GM21619 (cell line): ENCODE results near the gene GUCY1A2.

Experiments
- ATAC-seq: cut with Tn5 transposase; IDR thresholded peaks from one replicate; pipeline ENCODE4 v1.9.1; 2021; ENCODE audit not compliant: unreplicated experiment

The GUCY1A2 gene

GRCh38 chr11:106999196-106999595, 19.1 kb downstream of the GUCY1A2 start:
- ATAC-seq = no peak

GRCh38 chr11:106998916-106999188, 19.4 kb downstream of the GUCY1A2 start:
- ATAC-seq = no peak

DNA sequence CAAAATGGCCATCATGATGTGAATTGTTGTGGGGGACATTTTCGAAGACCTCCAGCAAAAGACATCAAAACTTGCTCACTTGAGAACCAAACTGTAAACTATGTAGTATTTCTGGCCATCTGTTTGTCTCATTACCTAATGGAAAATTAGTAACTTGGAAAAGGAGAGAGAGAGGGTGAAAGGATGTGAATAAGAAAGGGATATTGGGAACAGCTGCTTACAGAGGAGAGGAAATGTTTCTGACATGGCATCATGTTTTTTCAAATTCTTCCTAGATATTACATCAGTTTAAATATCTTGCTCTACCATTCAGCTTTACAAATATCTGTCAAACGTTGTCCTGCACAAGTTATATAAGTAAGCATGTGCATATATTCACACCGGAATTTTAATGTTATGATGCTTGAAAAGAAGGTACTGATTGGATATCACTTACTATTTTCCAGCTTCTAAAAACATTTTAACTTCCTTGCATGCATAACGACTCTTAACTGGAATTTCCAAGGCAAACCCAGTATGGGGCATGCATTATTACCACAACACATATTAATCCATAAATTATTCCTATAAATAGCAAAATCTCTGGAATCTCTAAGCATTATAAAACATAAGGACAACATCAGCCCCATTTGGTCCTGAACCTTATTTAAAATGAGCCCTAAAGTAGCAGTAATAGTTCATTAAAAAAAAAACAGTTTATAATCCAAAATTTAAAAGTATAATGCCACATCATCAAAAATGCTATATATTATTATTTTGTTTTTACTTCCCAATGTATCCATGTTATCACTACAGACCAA, 20.0 kb downstream of the GUCY1A2 start:
- ATAC-seq = no peak

DNA sequence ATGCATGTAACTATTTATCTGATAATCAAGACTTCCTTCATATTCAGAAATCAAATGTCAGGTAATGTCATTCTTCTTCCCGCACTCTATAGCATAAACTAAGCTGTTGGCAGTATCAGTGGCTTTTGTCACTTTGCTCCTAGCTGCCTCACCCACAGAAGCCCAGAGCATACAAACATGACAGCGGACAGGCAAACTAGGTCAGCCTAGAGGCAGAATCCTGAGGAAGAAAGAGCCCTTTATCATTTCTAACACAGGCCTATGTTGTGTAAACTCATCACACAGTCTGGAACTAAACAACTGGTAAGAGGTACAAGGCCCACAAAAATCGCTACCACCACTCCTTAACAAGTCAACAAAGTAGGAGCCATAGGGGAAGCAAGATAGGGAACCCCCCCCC, 21.0 kb downstream of the GUCY1A2 start:
- no peak for ATAC-seq

- ATAC-seq = no peak
Measured at GRCh38 chr11:106996691-106997090, 21.6 kb downstream of the GUCY1A2 start.

DNA sequence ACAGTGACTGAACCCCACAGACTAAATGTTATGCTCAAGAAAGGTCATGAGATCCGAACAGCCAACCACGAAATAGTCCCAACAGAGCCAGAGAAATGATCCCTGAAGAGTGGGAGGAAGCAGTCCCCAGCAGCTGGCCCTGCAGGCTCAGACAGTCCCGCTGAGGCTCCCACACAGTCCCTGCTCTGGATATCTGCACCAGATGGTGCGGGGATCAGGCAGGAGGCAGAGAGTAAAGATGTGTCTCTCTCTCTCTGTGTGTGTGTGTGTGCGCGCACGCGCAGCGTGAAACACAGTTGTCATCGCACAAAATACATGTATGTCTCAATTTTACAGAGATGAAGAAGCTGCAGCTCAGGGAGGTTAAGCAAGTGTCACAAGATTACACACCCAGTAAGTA, 27.9 kb downstream of the GUCY1A2 start:
- no peak for ATAC-seq

DNA sequence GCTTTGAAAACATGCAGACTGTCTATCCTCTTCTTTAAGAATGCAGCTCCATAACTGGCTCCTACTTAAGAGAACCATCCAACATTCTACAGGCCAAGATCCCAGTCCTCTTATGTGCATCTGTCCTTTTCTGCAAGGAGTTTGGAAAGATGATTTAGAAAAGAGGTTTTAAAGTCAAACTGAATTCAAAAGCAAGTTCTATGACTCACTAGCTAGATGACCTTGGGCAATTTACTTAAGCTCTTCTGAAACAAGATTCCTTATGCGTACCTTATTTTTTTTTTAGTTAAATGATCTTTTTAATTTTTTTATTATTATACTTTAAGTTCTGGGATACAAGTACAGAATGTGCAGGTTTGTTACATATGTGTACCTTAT, 29.2 kb downstream of the GUCY1A2 start:
- ATAC-seq = no peak

- ATAC-seq = no peak
Measured at GRCh38 chr11:106988151-106989077, 29.9 kb downstream of the GUCY1A2 start.

DNA sequence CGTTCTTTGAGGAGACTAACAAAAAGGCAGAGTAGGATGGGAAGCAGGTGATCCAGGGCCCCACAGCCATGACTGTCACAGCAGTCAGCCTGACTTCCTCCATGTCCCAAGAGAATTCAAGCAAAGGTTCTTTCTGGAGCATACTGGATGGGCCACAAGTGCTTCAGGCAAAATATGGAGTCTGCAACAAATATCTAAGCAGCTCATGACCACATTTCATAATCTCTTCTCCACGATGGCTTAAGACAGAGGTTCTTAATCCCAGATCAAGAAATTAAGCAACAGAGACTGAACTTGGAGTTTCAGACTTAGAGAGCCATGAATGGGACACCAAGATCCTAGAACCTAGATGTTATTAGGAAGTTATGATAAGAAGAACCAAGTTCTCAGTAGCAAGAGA, 31.6 kb downstream of the GUCY1A2 start:
- ATAC-seq = no peak

DNA sequence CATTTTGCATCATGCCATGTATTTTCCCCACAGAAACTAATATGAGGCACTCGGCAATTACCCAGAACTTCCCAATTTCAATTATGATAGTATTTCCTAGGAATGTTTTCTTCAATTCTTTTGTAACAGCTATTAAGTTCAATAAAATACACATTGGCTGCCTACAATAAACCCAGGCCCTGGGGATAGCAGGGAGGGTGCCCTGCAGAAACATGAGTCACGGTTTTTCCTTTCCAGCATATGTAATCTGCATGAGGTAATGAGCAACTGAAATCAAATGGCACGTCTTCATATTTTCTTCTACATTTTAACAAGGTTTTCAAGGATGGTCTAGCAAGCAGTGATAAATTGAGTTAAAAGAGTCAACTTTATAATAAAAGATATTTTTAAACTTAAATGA, 32.0 kb downstream of the GUCY1A2 start:
- ATAC-seq = no peak

DNA sequence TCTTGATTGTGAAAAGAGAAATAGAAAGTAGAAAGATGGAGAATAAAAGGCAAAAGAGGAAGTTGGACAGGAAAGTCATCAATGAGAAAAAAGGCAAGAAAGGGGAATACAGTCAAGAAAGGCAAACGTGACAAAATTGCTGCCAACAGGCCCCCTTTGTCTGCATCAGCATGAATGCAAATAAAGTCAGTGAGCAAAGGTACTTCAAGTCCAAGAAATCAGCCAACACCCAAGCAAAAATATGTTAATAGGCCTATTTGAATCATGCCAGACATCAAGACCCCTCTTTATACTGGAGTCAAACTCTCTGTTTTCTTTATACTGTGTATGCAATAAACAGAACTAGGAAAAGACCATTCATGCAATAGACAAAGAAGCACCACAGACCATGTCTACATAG, 34.3 kb downstream of the GUCY1A2 start:
- ATAC-seq = no peak

DNA sequence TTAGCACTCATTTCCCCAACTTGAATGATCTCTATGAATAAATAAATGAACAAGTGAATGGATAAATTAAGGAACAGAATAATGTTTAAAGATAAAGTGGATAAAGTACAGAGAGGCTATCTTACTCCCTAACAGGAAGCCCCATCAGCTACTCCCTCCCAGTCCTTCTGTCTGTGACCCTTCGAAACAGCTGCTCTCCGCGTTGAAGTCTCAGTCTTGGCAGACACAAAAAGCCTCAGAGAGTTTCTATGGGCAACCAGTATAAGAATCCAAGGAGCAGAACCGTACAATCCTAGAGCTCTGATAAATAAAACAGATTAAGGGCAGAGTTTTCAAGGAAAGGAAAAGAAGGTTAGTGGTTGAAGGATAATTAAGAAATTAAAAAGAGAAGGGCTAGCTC, 35.0 kb downstream of the GUCY1A2 start:
- ATAC-seq = no peak

GRCh38 chr11:106974831-106975230, 43.4 kb downstream of the GUCY1A2 start:
- ATAC-seq = no peak

DNA sequence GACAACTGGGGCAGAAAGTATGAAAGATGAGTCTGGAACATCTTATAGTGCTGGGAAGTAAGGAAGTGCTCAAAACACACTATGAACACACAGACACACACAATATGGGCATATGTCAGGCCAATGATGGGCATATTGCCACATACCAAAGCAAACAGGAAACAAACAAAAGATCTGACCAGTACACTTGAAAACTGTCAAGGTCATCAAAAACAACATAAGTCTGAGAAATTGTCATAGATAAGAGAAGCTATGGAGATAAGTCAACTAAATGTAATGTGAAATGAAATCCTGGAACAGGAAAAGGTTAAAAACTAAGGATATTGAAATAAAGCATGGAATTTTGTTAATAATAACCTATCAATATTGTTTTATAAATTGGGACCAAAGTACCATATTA, 46.4 kb downstream of the GUCY1A2 start:
- ATAC-seq = no peak

DNA sequence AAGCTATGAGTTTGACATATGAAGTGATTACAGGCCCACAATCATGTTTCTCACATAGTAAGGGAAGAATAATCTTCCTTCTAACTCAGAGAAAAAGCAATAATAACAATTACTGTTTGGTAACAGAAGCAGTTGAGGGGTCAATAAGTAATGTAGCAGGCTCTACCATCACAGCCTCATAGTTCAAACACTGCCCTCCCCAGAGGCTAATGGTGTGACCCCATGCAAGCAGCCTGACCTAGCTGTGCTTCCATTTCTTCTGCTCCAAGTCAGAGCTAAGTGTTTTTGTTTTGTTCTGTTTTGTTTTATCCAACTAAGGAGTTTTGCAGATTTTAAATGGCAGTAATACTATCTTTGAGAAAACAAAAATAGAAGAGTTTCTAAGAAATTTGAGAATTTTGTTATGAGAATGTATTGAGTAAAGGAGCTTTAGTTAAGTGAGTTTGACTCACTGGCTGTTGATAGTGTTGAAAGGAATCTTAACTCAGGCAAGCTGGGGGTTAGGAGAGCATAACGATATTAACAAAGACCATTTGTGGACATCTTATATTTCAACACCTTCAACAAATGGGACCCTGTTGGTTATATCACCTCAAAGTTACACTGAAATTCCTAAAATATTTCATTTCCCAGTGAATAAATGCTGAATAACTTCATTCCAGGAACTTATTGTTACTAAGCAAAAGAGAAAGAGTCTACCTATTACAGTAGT, 48.5 kb downstream of the GUCY1A2 start:
- no peak for ATAC-seq

DNA sequence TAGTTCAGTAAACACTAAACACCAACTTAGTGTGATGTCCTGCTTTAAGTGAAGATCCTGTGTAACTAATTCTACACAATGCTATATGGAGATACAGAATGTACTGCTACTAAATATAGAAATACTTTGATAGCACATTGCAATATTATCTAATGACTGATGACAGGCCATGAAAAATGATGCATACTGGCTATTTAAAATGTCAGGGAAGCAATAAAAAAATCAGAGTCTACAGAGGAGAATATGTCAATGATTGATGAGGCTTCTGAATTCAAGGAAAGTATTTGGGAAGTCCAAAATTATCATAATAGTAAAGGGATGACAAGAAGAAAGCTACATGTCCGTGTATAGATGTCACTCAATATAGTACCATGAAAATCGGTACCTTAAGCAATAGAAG, 55.3 kb downstream of the GUCY1A2 start:
- ATAC-seq = no peak

DNA sequence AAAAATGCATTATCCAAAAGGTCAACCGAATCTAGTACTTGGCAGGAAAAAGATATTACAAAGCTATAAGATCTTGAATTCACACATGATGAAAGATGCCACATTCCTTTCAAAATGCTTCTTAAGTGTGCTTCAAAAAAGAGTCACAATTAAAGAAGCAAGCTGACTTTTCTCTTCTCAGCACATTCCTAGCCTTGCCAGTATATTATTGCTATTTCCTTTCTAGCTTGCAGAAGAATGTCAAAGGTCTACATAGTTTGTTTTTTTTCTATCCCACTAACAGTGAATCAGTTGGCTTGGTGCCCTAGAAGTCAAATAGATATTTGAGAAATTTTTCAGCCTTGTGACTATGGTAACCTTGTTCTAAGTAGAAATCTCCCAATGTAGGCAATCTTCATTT, 56.8 kb downstream of the GUCY1A2 start:
- ATAC-seq = no peak

DNA sequence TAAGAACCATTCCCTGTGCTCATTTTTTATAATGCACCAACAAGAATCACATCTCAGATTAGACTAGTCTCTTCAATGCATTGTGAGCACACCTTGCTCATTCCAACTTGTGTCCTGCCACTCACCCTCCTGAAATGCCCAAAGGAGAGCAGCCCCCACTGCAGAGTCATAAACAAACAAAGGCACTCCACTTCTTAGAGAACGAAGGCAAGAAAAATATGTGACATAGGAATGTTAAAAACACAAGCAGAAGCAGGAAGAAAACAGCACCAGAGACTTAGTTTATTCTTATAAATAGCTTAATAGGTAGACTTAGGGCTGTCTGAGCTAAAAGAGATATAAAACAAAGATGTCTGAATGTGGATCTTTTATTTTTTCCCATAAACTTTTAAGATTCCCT, 57.2 kb downstream of the GUCY1A2 start:
- no peak for ATAC-seq

- ATAC-seq = no peak
Measured at GRCh38 chr11:106959800-106960199, 58.5 kb downstream of the GUCY1A2 start.

- no peak for ATAC-seq
Measured at GRCh38 chr11:106959386-106959785, 58.9 kb downstream of the GUCY1A2 start.

DNA sequence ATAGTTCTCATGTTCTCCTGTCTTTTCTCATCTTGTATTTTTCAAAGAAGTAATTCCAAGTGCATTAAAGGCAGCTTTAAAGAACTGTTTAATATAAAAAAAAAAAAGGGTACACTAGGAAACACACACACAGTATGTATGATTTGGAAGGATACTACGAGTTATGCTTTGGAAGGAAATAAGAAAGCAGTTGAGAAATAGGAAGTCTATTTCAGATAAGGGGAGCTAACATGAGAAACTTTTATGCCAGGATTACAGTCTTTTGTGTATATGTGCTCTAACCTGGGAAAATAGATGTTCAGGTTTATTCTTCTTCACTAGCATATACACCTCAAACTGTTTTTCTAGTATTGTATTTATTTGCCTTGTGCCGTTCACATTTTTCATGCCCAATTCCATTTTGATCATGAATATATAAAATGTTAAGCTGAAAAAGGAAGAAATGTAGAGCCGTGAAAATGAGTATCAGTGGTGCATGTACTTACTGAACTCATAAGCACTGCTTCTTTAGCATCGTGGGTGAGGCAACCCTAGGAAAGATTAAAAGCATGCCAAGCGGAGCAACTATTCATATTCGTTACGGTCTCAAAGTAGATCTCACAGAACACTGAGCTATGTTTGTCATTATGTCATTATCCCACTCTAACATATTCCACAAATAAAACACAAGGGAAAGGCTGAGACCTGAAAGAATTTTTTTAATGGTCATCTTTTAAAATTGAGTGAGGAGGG, 59.6 kb downstream of the GUCY1A2 start:
- no peak for ATAC-seq
